Fibroblast of skin of right biceps (primary cell): Measurements from ENCODE around the gene TTF2.

Experiments used
- DNase-seq: peaks from one replicate; pipeline ENCODE4 v3.0.0-alpha.2; 2013

Gene TTF2

GRCh38 chr1:117047271-117047670 lies 12.9 kb upstream of the TTF2 start:
- DNase-seq: no peak

- DNase-seq: no peak
Measured at GRCh38 chr1:117049857-117050256, 10.3 kb upstream of the TTF2 start.

GRCh38 chr1:117051224-117052064 lies 8.7 kb upstream of the TTF2 start:
- DNase-seq: no peak

- DNase-seq: no peak
Measured at GRCh38 chr1:117054068-117054467, 6.1 kb upstream of the TTF2 start.

GRCh38 chr1:117058810-117059209 lies 1.3 kb upstream of the TTF2 start:
- DNase-seq: no peak

GRCh38 chr1:117059334-117059677 lies 820 bp upstream of the TTF2 start:
- DNase-seq: no peak

- DNase-seq: peak; percentile 35
Measured at GRCh38 chr1:117060441-117061317, 553 bp downstream of the TTF2 start.

- DNase-seq: peak; percentile 69
Measured at GRCh38 chr1:117061986-117062415, 1.9 kb downstream of the TTF2 start.

- DNase-seq: no peak
Measured at GRCh38 chr1:117066367-117066766, 6.2 kb downstream of the TTF2 start.

- peak; percentile 50 for DNase-seq
Measured at GRCh38 chr1:117067533-117068370, 7.6 kb downstream of the TTF2 start.

GRCh38 chr1:117068580-117068979 lies 8.5 kb downstream of the TTF2 start:
- no peak for DNase-seq

- no peak for DNase-seq
Measured at GRCh38 chr1:117069220-117069844, 9.2 kb downstream of the TTF2 start.

- DNase-seq: peak; percentile 75
Measured at GRCh38 chr1:117070124-117070523, 10.0 kb downstream of the TTF2 start.

GRCh38 chr1:117076648-117077047 lies 16.5 kb downstream of the TTF2 start:
- no peak for DNase-seq

GRCh38 chr1:117077267-117077666 lies 17.1 kb downstream of the TTF2 start:
- peak; percentile 88 for DNase-seq

- DNase-seq: no peak
Measured at GRCh38 chr1:117079737-117080136, 19.6 kb downstream of the TTF2 start.

- no peak for DNase-seq
Measured at GRCh38 chr1:117084231-117084630, 24.1 kb downstream of the TTF2 start.

- DNase-seq: no peak
Measured at GRCh38 chr1:117087686-117088085, 27.6 kb downstream of the TTF2 start.

- no peak for DNase-seq
Measured at GRCh38 chr1:117089996-117090395, 29.9 kb downstream of the TTF2 start.

- no peak for DNase-seq
Measured at GRCh38 chr1:117092594-117092993, 32.5 kb downstream of the TTF2 start.

- DNase-seq: peak; percentile 98
Measured at GRCh38 chr1:117093091-117093534, 33.0 kb downstream of the TTF2 start.

GRCh38 chr1:117093870-117094621 lies 33.9 kb downstream of the TTF2 start:
- DNase-seq: peak; percentile 71
